ENCODE data around the gene GRB10. TPM values are rescaled to one million over a fixed set of nuclear protein-coding genes. Genes with fewer than 3 reads are reported as not detected.

Gene GRB10
- total RNA-seq, 1 donor from 2014 or later = 58.6 TPM

- Histone ChIP-seq H3K4me3 (no peak overlapping the region), H3K27ac (no peak overlapping the region), H3K4me1 (peaks cover 37% of the 10 kb centered on the region), H3K36me3 (peaks cover 3% of the 10 kb centered on the region), H3K27me3 (no peaks in the 10 kb centered on the region), H3K9me3 (no peaks in the 10 kb centered on the region)
- no peak for ATAC-seq
- intact Hi-C loops (cut with DNase I) = no loop called here
- DNase-seq = no peak
- no peak for TF ChIP-seq CTCF (IDR thresholded peaks at IDR 0.05)
These were observed 98.5 kb downstream of the GRB10 start for GRCh38 chr7:50684011-50684712.

- Histone ChIP-seq H3K27me3 (no peaks in the 10 kb centered on the region), H3K4me3 (no peak overlapping the region), H3K4me1 (peaks cover 34% of the 10 kb centered on the region), H3K9me3 (no peaks in the 10 kb centered on the region), H3K27ac (no peak overlapping the region), H3K36me3 (no peaks in the 10 kb centered on the region)
- ATAC-seq (no peak), DNase-seq (no peak)
- intact Hi-C loops (cut with DNase I) = no loop called here
- no peak for TF ChIP-seq CTCF (IDR thresholded peaks at IDR 0.05)
These were observed 100.1 kb downstream of the GRB10 start for GRCh38 chr7:50682573-50682972.

GRCh38 chr7:50682079-50682478 lies 100.6 kb downstream of the GRB10 start:
- H3K4me1 ChIP-seq = peaks cover 33% of the 10 kb centered on the region
- no peaks in the 10 kb centered on the region for H3K27me3 ChIP-seq
- ATAC-seq (no peak), DNase-seq (no peak)
- H3K9me3 ChIP-seq = no peaks in the 10 kb centered on the region
- intact Hi-C loops (cut with DNase I) = no loop called here
- no peak overlapping the region for H3K27ac ChIP-seq
- no peaks in the 10 kb centered on the region for H3K36me3 ChIP-seq
- no peak overlapping the region for H3K4me3 ChIP-seq
- no peak for TF ChIP-seq CTCF (IDR thresholded peaks at IDR 0.05)

GRCh38 chr7:50681432-50682045 lies 101.2 kb downstream of the GRB10 start:
- no peak overlapping the region for H3K27ac ChIP-seq
- no peaks in the 10 kb centered on the region for H3K36me3 ChIP-seq
- TF ChIP-seq CTCF (IDR thresholded peaks at IDR 0.05) = no peak
- no peaks in the 10 kb centered on the region for H3K9me3 ChIP-seq
- ATAC-seq (peak; percentile 46), DNase-seq (no peak)
- peaks cover 38% of the 10 kb centered on the region for H3K4me1 ChIP-seq
- intact Hi-C loops (cut with DNase I) = no loop called here
- no peaks in the 10 kb centered on the region for H3K27me3 ChIP-seq
- no peak overlapping the region for H3K4me3 ChIP-seq

- peak; percentile 34 for ATAC-seq
- peak; percentile 34 for TF ChIP-seq CTCF (IDR thresholded peaks at IDR 0.05)
- Histone ChIP-seq H3K4me1 (peaks cover 35% of the 10 kb centered on the region), H3K36me3 (peaks cover under 1% of the 10 kb centered on the region), H3K4me3 (no peak overlapping the region), H3K9me3 (no peaks in the 10 kb centered on the region), H3K27me3 (no peaks in the 10 kb centered on the region), H3K27ac (no peak overlapping the region)
- no peak for DNase-seq
- intact Hi-C loops (cut with DNase I) = loop anchor here (10.0 kb wide), 1 partner anchor 205 kb away; no protein-coding TSS in a partner anchor
These were observed 103.3 kb downstream of the GRB10 start for GRCh38 chr7:50679218-50680007.

Data from upper lobe of right lung (tissue), 1 donor.